GM19438 (cell line): ENCODE results near the gene PKHD1.

Experiments used
- ATAC-seq: cut with Tn5 transposase; IDR thresholded peaks from one replicate; pipeline ENCODE4 v1.9.1; 2021; ENCODE audit warnings: low read depth; ENCODE audit not compliant: unreplicated experiment

PKHD1 gene

DNA sequence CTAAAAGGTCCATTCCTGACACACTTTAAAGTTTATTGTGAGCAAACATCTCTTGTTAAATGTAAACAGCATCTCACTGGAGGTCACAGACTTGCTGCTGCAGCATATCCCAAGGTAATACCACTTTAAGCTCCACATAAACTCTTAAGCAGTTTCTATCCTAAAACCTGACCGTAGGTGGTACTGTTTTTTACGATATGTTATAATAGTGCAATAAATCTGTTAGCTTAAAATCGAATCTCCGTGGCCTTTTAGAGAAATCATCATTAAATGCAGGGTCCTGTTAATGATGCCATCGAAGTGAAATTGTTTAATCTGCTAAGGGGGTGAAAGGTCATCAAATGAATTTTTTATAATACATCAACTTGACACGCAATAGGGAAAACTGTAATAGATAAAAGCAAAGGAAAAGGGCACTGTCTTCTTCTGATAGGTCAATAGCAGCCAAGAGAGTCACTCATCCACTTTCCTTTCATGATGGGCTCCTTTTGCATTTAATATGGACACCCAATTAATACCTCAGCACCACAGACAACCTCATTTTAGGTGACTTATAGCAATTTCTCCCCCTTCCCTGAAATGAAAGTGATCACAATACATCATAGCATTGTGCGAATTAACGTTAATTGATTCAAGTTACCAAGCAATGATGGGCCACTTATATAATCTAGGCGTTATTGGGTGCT lies 436.1 kb downstream of the PKHD1 start:
- ATAC-seq: no peak

DNA sequence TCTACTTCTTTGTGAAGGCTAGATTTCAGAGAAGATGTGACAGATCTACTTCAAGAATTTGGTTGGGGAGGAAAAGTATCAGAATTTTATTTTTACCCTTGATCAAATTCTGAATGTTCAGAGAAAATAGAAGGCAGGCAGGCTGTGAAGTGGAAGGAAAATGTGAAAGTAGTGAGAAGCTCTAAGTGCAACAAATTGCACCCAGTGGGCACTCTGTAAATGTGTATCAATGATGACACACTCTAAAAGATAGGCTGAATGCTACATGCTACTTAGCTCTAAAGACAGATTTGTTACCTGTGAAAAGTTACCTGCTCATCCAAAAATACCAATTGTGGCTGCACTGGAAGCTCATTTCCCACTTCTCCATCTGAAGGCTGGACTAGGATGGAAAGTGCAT lies 438.6 kb downstream of the PKHD1 start:
- no peak for ATAC-seq

DNA sequence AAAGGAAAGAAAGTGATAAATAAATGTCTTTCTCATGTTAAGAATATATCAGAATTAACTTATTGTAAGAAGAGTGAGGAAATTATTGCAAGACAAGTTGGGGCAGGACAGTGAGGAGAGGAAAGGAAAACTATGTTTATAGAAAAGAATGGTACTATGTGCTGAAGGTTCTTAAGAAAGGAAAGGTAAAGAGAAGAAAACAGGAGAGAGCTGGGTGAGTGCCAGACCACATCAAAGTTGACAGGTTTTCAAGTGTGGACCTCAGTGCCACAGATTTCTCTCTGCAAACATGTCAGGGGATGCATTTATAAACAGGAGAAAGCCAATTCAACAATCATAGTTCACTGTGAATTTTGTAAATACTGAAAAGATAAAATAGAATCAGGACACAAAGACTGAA lies 439.2 kb downstream of the PKHD1 start:
- no peak for ATAC-seq

DNA sequence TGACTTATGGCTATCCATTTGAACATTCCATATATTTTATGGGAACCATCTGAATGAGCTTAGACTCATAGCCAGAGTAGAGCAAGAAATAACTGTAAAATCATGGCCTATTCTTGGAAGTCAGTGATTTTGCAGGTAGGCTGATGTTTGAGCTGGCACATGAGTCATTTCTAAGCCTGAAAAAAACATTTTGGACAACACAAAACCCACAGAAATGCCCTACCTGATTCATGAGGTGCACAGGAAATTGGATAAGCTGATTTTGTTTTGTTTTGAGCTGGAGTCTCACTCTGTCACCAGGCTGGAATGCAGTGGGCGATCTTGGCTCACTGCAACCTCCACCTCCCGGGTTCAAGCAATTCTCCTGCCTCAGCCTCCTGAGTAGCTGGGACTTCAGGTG lies 443.0 kb downstream of the PKHD1 start:
- ATAC-seq: no peak

DNA sequence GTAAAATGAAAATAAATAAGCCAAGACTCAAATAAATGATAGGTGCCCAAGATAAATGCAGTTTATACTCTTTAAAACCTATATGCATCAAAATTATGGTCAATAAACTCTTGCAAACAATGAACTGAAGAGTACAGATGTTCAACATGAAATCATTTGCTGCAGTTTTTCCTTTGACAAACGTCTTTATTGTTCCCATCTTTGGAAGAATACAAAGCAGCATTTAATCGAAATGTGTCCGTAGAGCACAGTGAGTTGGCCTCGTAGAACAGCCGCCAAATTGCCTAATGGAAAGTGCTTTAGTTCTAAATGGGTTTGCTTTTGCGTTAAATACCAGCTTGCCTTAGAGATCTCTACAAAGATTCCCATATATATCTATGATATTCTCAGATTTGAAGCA lies 447.4 kb downstream of the PKHD1 start:
- no peak for ATAC-seq

DNA sequence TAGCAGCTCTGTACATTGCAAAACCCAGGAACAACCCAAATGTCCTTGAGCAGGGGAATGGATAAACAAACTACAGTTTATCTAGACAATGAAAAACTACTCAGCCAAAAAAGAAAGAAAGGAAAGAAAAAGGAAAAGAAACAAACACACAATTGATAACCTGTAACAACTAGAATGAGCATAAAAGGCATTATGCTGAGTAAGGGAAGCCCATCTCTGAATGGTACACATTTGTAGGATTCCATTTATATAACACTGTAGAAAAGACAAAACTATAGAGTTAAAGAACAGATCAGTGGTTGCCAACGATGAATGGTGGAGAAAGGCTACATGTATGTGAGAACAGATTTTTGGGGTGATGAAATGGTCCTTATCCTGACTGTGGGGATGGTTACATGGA lies 454.0 kb downstream of the PKHD1 start:
- no peak for ATAC-seq

DNA sequence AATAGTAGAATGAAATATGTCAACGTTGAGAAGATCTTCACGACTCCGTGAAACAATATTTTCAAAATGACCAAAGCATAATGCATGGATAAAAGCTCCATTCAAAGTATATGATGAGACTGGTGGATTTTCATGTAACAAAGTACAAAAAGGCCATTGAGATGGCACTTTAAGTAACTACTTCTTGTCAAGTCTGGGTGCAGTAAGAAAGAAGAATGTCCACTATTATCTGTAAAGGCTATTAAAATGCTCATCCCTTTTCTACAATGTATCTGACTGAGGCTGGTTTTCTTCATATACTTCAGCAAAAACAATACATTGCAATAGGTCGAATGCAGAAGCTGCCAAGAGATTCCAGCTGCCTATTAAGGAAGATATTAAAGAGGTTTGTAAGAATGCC lies 457.4 kb downstream of the PKHD1 start:
- no peak for ATAC-seq

DNA sequence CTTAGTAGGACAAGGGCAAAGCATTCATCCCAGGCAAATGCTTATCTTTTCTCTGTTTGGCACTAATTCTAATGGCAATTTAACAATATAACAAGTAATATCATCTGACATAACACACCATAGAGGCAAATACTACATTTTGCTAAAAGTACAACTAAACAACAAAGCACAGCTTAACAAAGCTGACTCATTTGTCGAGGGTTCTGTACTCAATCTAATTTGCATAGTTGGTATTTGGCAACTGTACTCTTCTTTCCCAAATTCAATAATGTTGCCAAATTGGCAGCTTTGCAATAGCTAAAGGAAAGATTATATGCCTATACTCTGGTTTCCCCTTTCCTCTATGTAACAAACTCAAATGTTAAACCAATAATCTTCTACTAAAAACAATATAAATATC lies 461.0 kb downstream of the PKHD1 start:
- no peak for ATAC-seq

DNA sequence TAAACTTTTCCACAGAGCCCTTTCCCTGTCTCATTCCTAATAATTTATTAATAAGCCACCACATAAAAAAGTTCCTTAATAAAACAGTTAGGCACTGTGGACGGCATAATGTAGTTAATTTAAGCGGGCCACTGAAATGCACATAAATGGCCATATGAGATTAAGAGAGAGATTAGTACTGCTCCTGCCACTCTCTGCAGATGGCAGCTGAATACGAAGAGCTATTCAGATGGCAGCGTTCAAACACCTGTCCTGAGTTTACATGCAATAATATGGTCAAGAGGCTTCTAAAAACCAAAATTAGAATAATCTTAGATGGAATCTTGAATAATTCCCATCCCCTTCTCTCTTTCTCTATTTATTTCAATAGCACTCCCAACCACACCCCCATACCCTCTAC lies 461.8 kb downstream of the PKHD1 start:
- no peak for ATAC-seq

DNA sequence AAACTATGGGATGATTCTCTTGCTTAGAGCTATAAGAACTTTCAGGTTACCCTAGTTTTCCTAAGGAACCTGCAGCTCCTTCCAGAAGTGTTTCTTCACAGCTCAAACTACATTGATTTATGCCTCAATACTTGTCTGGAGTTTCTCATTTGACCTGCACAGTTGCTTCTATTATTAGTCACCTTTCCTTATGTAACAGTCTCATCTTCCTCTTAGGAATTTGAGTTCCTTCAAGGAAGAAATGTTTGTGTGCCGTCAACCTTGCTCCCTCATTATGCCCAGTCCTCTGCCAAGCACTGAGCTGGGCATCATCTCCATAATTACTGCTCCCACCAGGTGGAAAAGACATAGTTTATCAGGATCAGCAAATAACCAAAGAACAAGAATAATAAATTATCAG lies 466.4 kb downstream of the PKHD1 start:
- ATAC-seq: no peak

DNA sequence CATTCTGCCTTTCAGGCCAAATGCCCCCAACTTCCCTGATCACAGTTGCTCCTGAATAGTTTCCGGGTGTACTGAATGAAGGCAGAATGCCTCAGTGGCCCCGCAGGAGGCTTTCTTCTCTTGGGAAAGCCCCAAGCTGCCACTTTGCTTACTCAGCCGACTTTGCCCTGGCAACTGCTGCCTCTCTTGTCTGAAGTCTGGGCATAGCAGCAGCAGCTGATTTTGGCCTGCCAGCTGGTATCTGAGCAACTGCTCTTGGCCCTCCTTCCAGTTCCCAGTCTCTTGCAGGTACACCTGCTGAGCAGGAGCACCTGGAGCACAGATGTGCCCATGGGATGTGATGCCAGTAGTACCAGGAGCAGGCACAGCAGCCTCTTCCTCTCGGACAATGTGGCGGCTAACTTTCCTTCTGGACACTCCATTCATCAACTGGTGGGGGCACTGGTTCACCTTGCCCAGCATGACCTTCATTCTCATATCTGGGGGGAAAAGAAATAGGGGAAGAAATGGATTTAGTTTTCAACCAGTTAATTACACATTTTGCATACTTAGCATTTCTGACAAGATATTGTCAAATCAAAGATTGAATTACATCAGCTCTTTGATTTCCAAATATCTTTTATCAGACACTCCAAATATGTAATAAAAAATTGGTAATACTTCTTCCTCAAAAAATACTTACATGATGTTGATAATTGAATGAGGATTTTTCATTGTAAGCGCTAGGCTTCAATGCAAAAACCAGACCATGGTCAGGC lies 468.2 kb downstream of the PKHD1 start:
- no peak for ATAC-seq

DNA sequence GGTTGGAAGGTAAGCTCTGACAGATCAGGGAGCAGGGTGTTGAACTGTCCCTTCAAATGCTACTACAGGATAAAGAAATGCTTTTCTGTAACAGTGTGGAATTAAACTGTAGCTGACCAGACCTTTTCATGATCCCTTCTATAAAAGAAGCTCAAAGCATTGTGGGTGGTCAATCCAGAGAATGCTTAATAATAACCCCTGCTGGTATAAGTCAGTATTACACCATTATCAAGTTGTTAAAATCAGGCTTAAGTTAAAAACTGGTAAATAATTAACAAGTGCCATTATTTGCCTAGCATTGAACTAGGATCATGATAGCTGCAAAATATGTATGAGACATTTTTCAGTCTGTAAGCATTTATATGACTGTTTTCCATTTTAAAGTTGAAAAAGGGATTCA lies 468.9 kb downstream of the PKHD1 start:
- ATAC-seq: no peak

DNA sequence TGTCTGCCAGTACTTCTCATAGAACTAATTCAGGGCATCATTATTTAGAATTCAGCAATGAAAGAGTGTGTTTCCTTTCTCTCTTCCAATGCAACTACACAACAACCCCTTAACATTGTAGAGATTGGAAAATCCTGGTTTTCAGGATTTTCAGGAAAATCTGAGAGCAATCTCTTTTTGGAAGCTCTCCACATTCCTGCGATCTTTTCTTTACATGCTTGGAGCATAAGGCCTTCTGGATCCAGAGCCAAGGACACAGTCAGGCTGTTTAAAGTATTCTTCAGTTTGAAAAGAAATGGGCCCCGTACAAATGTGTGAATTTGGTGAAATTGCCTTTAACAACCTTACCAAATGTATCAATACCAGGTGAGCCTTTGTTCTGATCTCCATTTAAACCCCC lies 469.7 kb downstream of the PKHD1 start:
- ATAC-seq: no peak

DNA sequence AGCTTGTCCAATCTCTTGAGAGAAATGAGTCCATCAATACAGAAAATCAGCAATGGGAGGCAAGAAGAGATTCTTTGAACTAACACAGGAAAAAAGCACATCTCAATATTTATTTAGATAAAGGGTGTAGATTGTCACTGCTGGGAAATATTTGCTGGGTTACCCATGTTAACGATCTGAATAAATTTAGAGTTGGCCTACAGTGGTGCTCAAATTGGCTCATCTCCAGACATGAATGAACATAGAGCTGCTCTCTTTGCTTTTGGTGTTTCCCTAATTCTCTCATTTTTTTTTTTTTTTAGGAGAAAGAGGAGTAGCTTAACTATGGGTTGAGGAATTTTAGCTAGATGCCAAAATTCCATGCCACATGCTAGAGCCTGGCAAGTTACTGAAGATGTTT lies 471.2 kb downstream of the PKHD1 start:
- no peak for ATAC-seq

DNA sequence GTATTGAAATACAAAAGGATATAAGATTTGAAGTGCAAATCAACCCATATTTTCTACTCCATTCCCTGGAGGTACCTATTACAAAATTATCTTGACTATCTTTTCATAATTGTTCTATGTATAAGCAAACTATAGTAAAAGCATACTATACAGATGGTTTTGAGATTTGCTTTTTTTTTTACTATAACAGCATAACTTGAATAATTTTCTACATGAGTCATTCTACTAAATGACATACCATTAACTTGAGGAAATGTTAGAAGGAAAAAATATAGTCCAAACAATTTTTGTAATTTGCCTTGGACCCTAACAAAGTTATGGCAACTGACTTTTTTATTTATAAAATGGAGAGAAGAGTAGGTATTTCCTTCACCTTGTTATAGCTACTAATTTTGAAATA lies 472.7 kb downstream of the PKHD1 start:
- no peak for ATAC-seq

DNA sequence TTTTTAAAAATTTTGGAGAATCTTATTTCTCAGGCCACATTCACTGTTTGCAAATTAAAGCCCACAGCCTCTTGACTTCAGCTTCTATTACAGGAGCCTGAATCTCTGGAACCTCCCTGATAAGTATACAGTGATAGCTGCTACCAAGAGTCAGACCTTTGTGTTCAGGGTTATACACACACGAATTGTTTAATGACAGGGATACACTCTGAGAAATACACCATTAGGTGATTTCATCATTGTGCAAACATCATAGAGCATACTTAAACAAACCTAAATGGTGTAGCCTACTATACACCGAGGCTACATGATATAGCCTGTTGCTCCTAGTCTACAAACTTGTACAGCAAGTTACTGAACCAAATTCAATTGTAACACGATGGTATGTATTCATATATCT lies 473.9 kb downstream of the PKHD1 start:
- ATAC-seq: no peak

DNA sequence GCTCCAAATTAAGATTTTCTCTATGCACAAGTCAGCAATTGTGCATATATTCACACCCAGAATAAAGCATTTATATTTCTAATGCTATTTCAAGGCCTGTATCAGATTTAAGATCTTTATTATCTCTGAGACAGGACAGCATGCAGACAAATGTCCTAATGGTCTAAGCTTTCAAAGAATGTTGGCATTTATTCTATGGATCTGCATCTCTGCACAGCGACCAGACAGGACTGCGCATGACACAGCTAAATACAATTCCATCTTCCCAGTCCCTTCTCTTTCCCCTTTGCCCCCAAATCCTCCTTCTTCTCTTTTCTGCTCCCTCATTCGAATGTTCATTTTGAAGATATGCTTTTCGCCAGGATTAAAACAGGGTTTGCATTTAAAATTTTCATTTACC lies 478.5 kb downstream of the PKHD1 start:
- no peak for ATAC-seq

DNA sequence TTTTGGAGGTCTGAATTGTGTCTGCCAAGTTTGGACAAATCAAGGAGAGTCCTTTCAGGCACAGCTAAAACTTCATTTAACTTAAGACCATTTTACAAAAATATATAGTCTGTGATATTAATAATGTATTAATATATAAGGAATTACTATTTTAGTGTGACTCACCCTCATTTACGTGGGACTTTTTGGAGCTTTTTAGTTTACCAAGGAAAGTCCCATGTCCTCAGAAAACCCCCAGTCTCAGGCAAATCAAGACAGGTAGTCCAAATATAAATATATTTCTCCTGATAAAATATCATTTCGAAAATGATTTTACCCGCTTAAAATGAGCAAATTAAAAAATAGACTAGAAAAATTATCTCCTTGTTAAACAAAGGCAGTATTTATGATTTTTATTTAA lies 479.0 kb downstream of the PKHD1 start:
- ATAC-seq: no peak

DNA sequence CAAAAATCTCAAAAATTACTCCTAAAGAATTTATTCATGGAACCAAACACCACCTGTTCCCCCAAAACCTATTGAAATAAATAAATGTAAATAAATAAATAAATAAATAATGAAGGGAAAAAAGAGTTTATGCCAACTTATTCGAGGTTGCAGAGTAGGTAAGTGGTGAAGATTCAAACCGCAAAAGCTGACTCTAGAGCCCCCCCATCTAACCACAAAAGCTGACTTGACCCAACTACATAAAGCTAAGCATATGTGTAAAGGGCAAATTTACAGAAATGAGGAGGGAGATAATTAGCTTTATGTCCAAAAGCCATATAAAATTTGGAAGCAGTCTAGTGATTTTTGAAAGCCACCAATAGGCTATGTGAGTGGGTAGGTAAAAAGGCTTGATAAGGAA lies 486.9 kb downstream of the PKHD1 start:
- no peak for ATAC-seq

DNA sequence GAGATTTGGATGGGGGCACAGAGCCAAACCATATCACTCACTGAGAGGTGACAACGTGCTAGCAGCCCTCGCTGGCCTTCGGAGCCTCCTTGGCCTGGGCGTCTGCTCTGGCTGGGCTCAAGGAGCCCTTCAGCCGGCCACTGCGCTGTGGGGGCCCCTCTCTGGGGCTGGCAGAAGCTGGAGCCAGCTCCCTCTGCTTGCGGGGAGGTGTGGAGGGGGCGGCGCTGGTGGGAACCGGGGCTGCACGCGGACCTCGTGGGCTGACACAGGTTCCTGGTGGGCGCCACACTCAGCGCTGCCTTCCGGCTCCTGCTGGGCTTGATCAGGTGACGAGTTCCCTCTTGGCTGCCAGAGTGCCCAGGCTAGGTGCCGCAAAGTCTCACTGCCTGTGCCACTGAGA lies 489.2 kb downstream of the PKHD1 start:
- no peak for ATAC-seq

DNA sequence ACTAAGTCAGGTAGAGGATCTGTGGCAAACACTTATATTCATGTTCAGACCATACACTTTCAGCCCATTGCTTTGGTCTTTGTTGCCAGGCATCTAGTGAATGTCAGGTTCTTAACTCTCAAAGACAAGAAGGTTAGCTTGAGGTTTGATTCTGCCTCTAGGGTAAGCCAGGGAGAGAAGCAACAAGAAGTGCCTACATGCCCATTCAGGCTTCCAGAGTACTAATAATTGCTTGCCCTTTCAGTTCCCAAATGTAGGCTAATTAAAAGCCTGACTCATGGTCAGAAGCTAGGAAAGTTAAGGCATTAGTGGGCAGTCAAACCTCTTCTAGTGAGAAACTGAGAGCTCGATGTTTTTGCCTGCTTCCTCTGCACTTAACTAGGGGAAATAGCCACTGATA lies 492.4 kb downstream of the PKHD1 start:
- ATAC-seq: no peak

DNA sequence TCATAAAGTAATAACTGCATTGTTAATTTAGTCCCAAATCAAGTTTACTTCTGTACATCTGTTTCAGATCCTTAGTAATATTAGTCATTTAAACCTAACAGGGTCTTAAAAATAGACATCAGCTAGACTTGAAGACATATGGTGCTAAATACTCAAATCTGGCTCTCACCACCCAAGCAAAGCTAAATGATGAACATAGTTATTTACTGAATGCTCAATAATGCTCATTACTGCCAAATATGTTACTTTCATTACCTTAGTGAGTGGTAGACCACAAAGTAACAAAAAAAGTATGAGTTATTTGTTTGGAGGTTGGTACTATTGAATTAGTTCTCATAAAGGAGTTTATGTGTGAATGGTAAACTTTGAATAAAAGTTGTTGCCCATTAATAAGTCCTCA lies 502.1 kb downstream of the PKHD1 start:
- no peak for ATAC-seq

DNA sequence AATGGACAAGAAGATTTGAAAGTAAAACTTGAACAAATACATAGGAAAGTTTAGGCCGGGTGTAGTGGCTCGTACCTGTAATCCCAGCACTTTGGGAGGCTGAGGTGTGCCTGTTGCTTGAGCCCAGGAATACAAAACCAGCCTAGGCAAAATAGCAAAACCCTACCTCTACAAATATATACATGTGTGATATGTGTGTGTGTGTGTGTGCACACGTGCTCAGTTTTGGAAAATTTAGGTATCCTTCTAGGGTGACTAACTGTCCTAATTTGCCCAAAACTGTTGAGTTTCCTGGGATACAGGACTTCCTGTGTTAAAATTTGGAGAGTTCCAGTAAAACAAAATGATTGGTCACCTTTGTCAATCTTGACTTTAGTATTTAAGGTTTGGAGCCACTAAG lies 503.2 kb downstream of the PKHD1 start:
- no peak for ATAC-seq
